HepG2 (cell line): Measurements from ENCODE around the gene RPL27A. TPM values are rescaled to one million over a fixed set of nuclear protein-coding genes. Genes with fewer than 3 reads are reported as not detected.

Experiments
- ATAC-seq: fragments of 200-7000 bp; cut with Tn5 transposase; 3 replicates; pipeline ENCODE4 v1.9.1; 2020; ENCODE audit warnings: mild to moderate bottlenecking, moderate library complexity
- BruUV-seq: library from RNA; stranded (reverse); fragments of 400-500 nt; replicated peaks from 2 replicates; lab custom pipeline; 2021; lab: Mats Ljungman, UMichigan
- CTCF ChIA-PET: fragments of 300-600 bp; formaldehyde crosslinking; extraction: SDS; loops from one replicate; lab custom pipeline; 2021; ENCODE audit warnings: low total read pairs, inconsistent platforms, low intra/inter-chr PET ratio; lab: Yijun Ruan, JAX
- POLR2A ChIA-PET: fragments of 350-600 bp; sonication (Branson Sonifier 250); formaldehyde crosslinking; loops from one replicate; lab custom pipeline; 2020; ENCODE audit warnings: antibody characterized with exemption, inconsistent platforms; lab: Yijun Ruan, JAX
- DNase-seq: peaks from one replicate; pipeline ENCODE4 v3.0.0-alpha.2; 2015; ENCODE audit warnings: low spot score
- FAIRE-seq: peaks from 3 replicates; lab custom pipeline; 2011; peaks lifted over from hg19 to GRCh38; lab: Jason Lieb, UNC
- H2AFZ ChIP-seq: one replicate; pipeline ENCODE4 v1.6.1; 2011; ENCODE audit warnings: low read length, inconsistent platforms
- H3K27ac ChIP-seq: fragments of 300-600 bp; 3 replicates; pipeline ENCODE4 v1.8.0; 2011; ENCODE audit warnings: mixed run types, mild to moderate bottlenecking, mixed read lengths, low read length, inconsistent platforms; ENCODE audit not compliant: insufficient read depth; ENCODE audit errors: extremely low read length
- H3K27me3 ChIP-seq, 2 experiments: fragments of 200-600 bp in 1 of 2; 2 replicates in 1 of 2; 3 replicates in 1 of 2; pipeline versions ENCODE4 v1.6.0 to v1.8.0; 2011; ENCODE audit warnings: low read length in 2 of 2, mild to moderate bottlenecking in 2 of 2, moderate library complexity in 2 of 2, inconsistent platforms in 1 of 2; ENCODE audit not compliant: insufficient read depth in 2 of 2, control insufficient read depth in 1 of 2
- H3K36me3 ChIP-seq, 2 experiments: fragments of 200-600 bp in 1 of 2; replicated peaks in 1 of 2; 2 replicates in 1 of 2; 3 replicates in 1 of 2; pipeline versions ENCODE4 v1.5.1 to v1.8.0; 2011; ENCODE audit warnings: low read length in 2 of 2, inconsistent platforms in 1 of 2; ENCODE audit not compliant: insufficient read depth in 2 of 2, control insufficient read depth in 1 of 2
- H3K4me1 ChIP-seq: 2 replicates; pipeline ENCODE4 v1.5.1; 2012; ENCODE audit warnings: low read length, inconsistent platforms; ENCODE audit not compliant: insufficient read depth
- H3K4me2 ChIP-seq: 2 replicates; pipeline ENCODE4 v1.6.0; 2011; ENCODE audit warnings: low read depth, low read length, inconsistent platforms
- H3K4me3 ChIP-seq, 3 experiments: fragments of 200-600 bp in 1 of 3; sonication (generic), shearing (Covaris generic) in 1 of 3; replicated peaks in 1 of 3; 2 replicates each; pipeline ENCODE4 v1.5.1; 2011 to 2016; ENCODE audit warnings: low read length in 3 of 3, inconsistent platforms in 2 of 3, low read depth in 2 of 3, mild to moderate bottlenecking in 2 of 3, control low read depth in 1 of 3, mixed read lengths in 1 of 3; ENCODE audit not compliant: insufficient read depth in 1 of 3
- H3K79me2 ChIP-seq: one replicate; pipeline ENCODE4 v1.6.1; 2011; ENCODE audit warnings: low read length, inconsistent platforms; ENCODE audit not compliant: insufficient read depth
- H3K9ac ChIP-seq: 2 replicates; pipeline ENCODE4 v1.6.0; 2011; ENCODE audit warnings: mild to moderate bottlenecking, low read depth, low read length, inconsistent platforms; ENCODE audit not compliant: insufficient read depth
- H3K9me3 ChIP-seq: 2 replicates; pipeline ENCODE4 v1.5.1; 2012; ENCODE audit warnings: mild to moderate bottlenecking, low read length
- H4K20me1 ChIP-seq: 2 replicates; pipeline ENCODE4 v1.6.0; 2011; ENCODE audit warnings: inconsistent platforms, mild to moderate bottlenecking, low read length, moderate library complexity; ENCODE audit not compliant: insufficient read depth
- ATF7 ChIP-seq, 2 experiments: fragments of 450-650 bp in 1 of 2; sonication (generic) in 1 of 2; formaldehyde crosslinking in 1 of 2; IDR thresholded peaks; 2 replicates each; pipeline versions ENCODE4 v1.4.0 to v1.6.1; 2016 to 2020; ENCODE audit warnings: antibody characterized with exemption in 1 of 2, mild to moderate bottlenecking in 1 of 2, missing genetic modification reagents in 1 of 2
- FOXA1 ChIP-seq, 2 experiments: fragments of 450-650 bp in 1 of 2; sonication (generic) in 1 of 2; formaldehyde crosslinking in 1 of 2; IDR thresholded peaks; 2 replicates each; pipeline versions ENCODE4 v1.4.0 to v1.6.1; 2016 to 2020; ENCODE audit warnings: missing genetic modification reagents in 1 of 2
- FUBP1 ChIP-seq: sonication (generic); formaldehyde crosslinking; IDR thresholded peaks from 2 replicates; pipeline ENCODE4 v1.5.1; 2020; ENCODE audit warnings: missing genetic modification reagents, mild to moderate bottlenecking, borderline replicate concordance
- MYPOP ChIP-seq: sonication (generic); formaldehyde crosslinking; IDR thresholded peaks from 2 replicates; pipeline ENCODE4 v1.8.1; 2023; ENCODE audit warnings: mild to moderate bottlenecking, moderate library complexity, missing genetic modification reagents
- SETDB1 ChIP-seq: sonication (generic); formaldehyde crosslinking; IDR thresholded peaks from 2 replicates; pipeline ENCODE4 v1.5.1; 2020; ENCODE audit warnings: missing genetic modification reagents, mild to moderate bottlenecking, borderline replicate concordance
- SMAD9 ChIP-seq: sonication (generic); formaldehyde crosslinking; IDR thresholded peaks from 2 replicates; pipeline ENCODE4 v1.5.1; 2020; ENCODE audit warnings: mild to moderate bottlenecking, missing genetic modification reagents
- ZBTB43 ChIP-seq: sonication (generic); formaldehyde crosslinking; conservative IDR thresholded peaks from 2 replicates; pipeline ENCODE4 v1.4.0; 2020; ENCODE audit warnings: missing genetic modification reagents
- ZNF331 ChIP-seq: sonication (generic); formaldehyde crosslinking; IDR thresholded peaks from 2 replicates; pipeline ENCODE4 v1.4.0; 2020; ENCODE audit warnings: missing genetic modification reagents
- ZNF878 ChIP-seq: sonication (generic); formaldehyde crosslinking; IDR thresholded peaks from 2 replicates; pipeline ENCODE4 v1.8.1; 2023; ENCODE audit warnings: mild to moderate bottlenecking, missing genetic modification reagents, moderate library complexity
- WGBS: methylation state at CpG from one replicate; pipeline ENCODE4 v1.1.6; 2017; ENCODE audit warnings: low lambda C conversion rate; 5-methylcytosine and 5-hydroxymethylcytosine counted together
- in situ Hi-C: cut with HindIII; loops from 2 replicates; pipeline ENCODE4 v1.10.0; 2017; ENCODE audit warnings: low pct_unique_long_range_greater_than_20kb; ENCODE audit not compliant: extremely low pct_ligation_motif_present
- intact Hi-C: fragments of 100-400 bp; cut with micrococcal nuclease; formaldehyde crosslinking; loops from one replicate; pipeline ENCODE4 v1.10.0; 2022; ENCODE audit not compliant: unreplicated experiment
- polyA plus RNA-seq, 8 experiments: library from polyadenylated mRNA; depleted of rRNA in 3 of 8; stranded (reverse) in 7 of 8; unstranded in 1 of 8; fragments of >200 nt; fragmentation: Illumina TruSeq in 4 of 8; extraction: Trizol in 4 of 8; gene quantifications; 2 replicates each; pipeline versions ENCODE4 v1.2.1 to v1.2.3, GENCODE V29; 2011 to 2016; ENCODE audit warnings: low read depth in 4 of 8, missing spikeins in 1 of 8, mixed read lengths in 1 of 8; ENCODE audit not compliant: insufficient read depth in 1 of 8
- total RNA-seq, 5 experiments: library from RNA; depleted of rRNA; stranded (reverse); fragments of >200 nt; fragmentation: Illumina TruSeq; extraction: Trizol; gene quantifications; 2 replicates each; pipeline ENCODE4 v1.2.3, GENCODE V29; 2016; ENCODE audit warnings: low read depth in 1 of 5

The RPL27A gene
- total and polyA plus RNA-seq, 2 of the 13 experiments (the other 11 are each of a cell fraction or from before 2014, with no cell fraction given) = 1,531 to 2,153 TPM

- DNase-seq = no peak
- 98% methylated on average over 17 of the region's 23 CpGs for whole genome bisulfite sequencing
- H3K27me3 ChIP-seq = no peaks in the 10 kb centered on the region
- ChIA-PET CTCF (no interaction called here), POLR2A (interaction anchor here (2.0 kb wide), 1 partner anchor 42 kb away, joined by 4 read pairs; no protein-coding TSS in a partner anchor)
- in situ Hi-C loops (no loop called here), intact Hi-C loops (no loop called here)
- H3K9ac ChIP-seq = no peak overlapping the region
- FAIRE-seq = no peak
- H3K36me3 ChIP-seq = peaks cover 2 to 7% of the 10 kb centered on the region in 2 experiments; a peak in 3 of 5 replicates
- H3K4me1 ChIP-seq = peaks cover 22% of the 10 kb centered on the region
- ATAC-seq = no peak
- H3K9me3 ChIP-seq = no peaks in the 10 kb centered on the region
- H4K20me1 ChIP-seq = no peaks in the 10 kb centered on the region
- no peak overlapping the region for H3K4me2 ChIP-seq
- H3K27ac ChIP-seq = no peak overlapping the region
- no peak for TF ChIP-seq ZBTB43 (CRISPR knock-in tag)
- no peaks in the 10 kb centered on the region for H3K79me2 ChIP-seq
- no peak overlapping the region for H2AFZ ChIP-seq
- H3K4me3 ChIP-seq = no peak overlapping the region
- BruUV-seq = no TSS peak
Measured at GRCh38 chr11:8730697-8731020, 48.1 kb downstream of the RPL27A start.

- POLR2A ChIA-PET = no interaction called here
- Histone ChIP-seq H3K36me3 (peaks cover 2 to 7% of the 10 kb centered on the region in 2 experiments; a peak in 3 of 5 replicates), H3K4me2 (no peak overlapping the region), H3K4me1 (peaks cover 22% of the 10 kb centered on the region), H3K27ac (no peak overlapping the region), H3K9me3 (no peaks in the 10 kb centered on the region), H4K20me1 (no peaks in the 10 kb centered on the region), H3K79me2 (no peaks in the 10 kb centered on the region), H2AFZ (no peak overlapping the region), H3K27me3 (no peaks in the 10 kb centered on the region), H3K4me3 (no peak overlapping the region), H3K9ac (no peak overlapping the region)
- ATAC-seq = no peak
- CTCF ChIA-PET = no interaction called here
- in situ Hi-C loops (no loop called here), intact Hi-C loops (no loop called here)
- FAIRE-seq = no peak
- no peak for DNase-seq
- WGBS = 100% methylated on average over 3 of the region's 3 CpGs
- no peak for TF ChIP-seq FOXA1 (IDR thresholded peaks at IDR 0.05)
- TF ChIP-seq FOXA1 (CRISPR knock-in tag; IDR thresholded peaks at IDR 0.05) = no peak
- TF ChIP-seq ATF7 (IDR thresholded peaks at IDR 0.05) = no peak
- no peak for TF ChIP-seq ATF7 (CRISPR knock-in tag; IDR thresholded peaks at IDR 0.05)
- no peak for TF ChIP-seq SETDB1 (CRISPR knock-in tag)
- no peak for TF ChIP-seq FUBP1
- TF ChIP-seq ZNF878 (CRISPR knock-in tag) = no peak
- no peak for TF ChIP-seq MYPOP (CRISPR knock-in tag)
- no peak for TF ChIP-seq ZNF331 (CRISPR knock-in tag)
- TF ChIP-seq SMAD9 = no peak
- no TSS peak for BruUV-seq
Measured at GRCh38 chr11:8731647-8732323, 49.2 kb downstream of the RPL27A start.
